ENCODE data around the gene SH3PXD2A.
A peak's percentile ranks its signal among the peaks of the same experiment; 100 is the strongest.
"Not testable (repeated sequence)": the region's sequence is repeated elsewhere in the genome, so short reads cannot be mapped to it uniquely, and the experiment has no call there.

The SH3PXD2A gene

GRCh38 chr10:103679096-103679790 is 176.1 kb downstream of the SH3PXD2A start:
- peak; percentile 63 for DNase-seq

- DNase-seq = peak; percentile 90
Observed at GRCh38 chr10:103678178-103678526, 177.2 kb downstream of the SH3PXD2A start.

GRCh38 chr10:103677486-103678177 is 177.7 kb downstream of the SH3PXD2A start:
- DNase-seq = no peak

GRCh38 chr10:103676851-103677417 is 178.4 kb downstream of the SH3PXD2A start:
- DNase-seq = no peak

- no peak for DNase-seq
Observed at GRCh38 chr10:103676058-103676785, 179.2 kb downstream of the SH3PXD2A start.

GRCh38 chr10:103673606-103674005 is 181.8 kb downstream of the SH3PXD2A start:
- no peak for DNase-seq

- DNase-seq = no peak
Observed at GRCh38 chr10:103672345-103672744, 183.0 kb downstream of the SH3PXD2A start.

GRCh38 chr10:103671126-103671895 is 184.1 kb downstream of the SH3PXD2A start:
- DNase-seq = no peak

GRCh38 chr10:103669944-103670343 is 185.4 kb downstream of the SH3PXD2A start:
- no peak for DNase-seq

- DNase-seq = no peak
Observed at GRCh38 chr10:103669243-103669929, 186.0 kb downstream of the SH3PXD2A start.

GRCh38 chr10:103668351-103669242 is 186.8 kb downstream of the SH3PXD2A start:
- peak; percentile 74 for DNase-seq

GRCh38 chr10:103667356-103667755 is 188.0 kb downstream of the SH3PXD2A start:
- DNase-seq = peak; percentile 52

- no peak for DNase-seq
Observed at GRCh38 chr10:103666762-103667150, 188.6 kb downstream of the SH3PXD2A start.

GRCh38 chr10:103666087-103666761 is 189.2 kb downstream of the SH3PXD2A start:
- peak; percentile 48 for DNase-seq

- no peak for DNase-seq
Observed at GRCh38 chr10:103665162-103665889, 190.1 kb downstream of the SH3PXD2A start.

GRCh38 chr10:103663802-103664201 is 191.6 kb downstream of the SH3PXD2A start:
- no peak for DNase-seq

GRCh38 chr10:103663236-103663635 is 192.1 kb downstream of the SH3PXD2A start:
- no peak for DNase-seq

GRCh38 chr10:103662704-103663103 is 192.7 kb downstream of the SH3PXD2A start:
- DNase-seq = not testable (repeated sequence)

GRCh38 chr10:103661198-103661950 is 194.0 kb downstream of the SH3PXD2A start:
- peak; percentile 38 for DNase-seq
